ENCODE results near the gene PRR5.

- no peak for TF ChIP-seq CTCF (conservative IDR thresholded peaks at IDR 0.05; ENCODE audit: low read length)
- TF ChIP-seq EZH2phosphoT487 (IDR thresholded peaks at IDR 0.05; ENCODE audit: borderline replicate concordance, low read depth, low read length) = no peak
Measured at GRCh38 chr22:44786136-44786535, 84.1 kb downstream of the PRR5 start.
